ENCODE measurements around the gene ZGPAT.

The ZGPAT gene

GRCh38 chr20:63697357-63697867 is 10.4 kb upstream of the ZGPAT start:
- TF ChIP-seq CTCF (IDR thresholded peaks at IDR 0.05): no peak

GRCh38 chr20:63697868-63698545 is 9.8 kb upstream of the ZGPAT start:
- no peak for TF ChIP-seq CTCF (IDR thresholded peaks at IDR 0.05)

- no peak for TF ChIP-seq CTCF (IDR thresholded peaks at IDR 0.05)
Measured at GRCh38 chr20:63698739-63699465, 8.9 kb upstream of the ZGPAT start.

- TF ChIP-seq CTCF (IDR thresholded peaks at IDR 0.05): no peak
Measured at GRCh38 chr20:63699466-63700198, 8.2 kb upstream of the ZGPAT start.

- no peak for TF ChIP-seq CTCF (IDR thresholded peaks at IDR 0.05)
Measured at GRCh38 chr20:63700199-63701050, 7.4 kb upstream of the ZGPAT start.

- TF ChIP-seq CTCF (IDR thresholded peaks at IDR 0.05): no peak
Measured at GRCh38 chr20:63701051-63701328, 6.8 kb upstream of the ZGPAT start.

Measured in LNCAP (cell line).